H1 (cell line): ENCODE data around the gene EPHB3. TPM values are rescaled to one million over a fixed set of nuclear protein-coding genes. Genes with fewer than 3 reads are reported as not detected.

Experiments
- CTCF ChIA-PET: fragments of 300-600 bp; sonication (Branson Sonifier 250); formaldehyde crosslinking; loops from one replicate; lab custom pipeline; 2021; ENCODE audit not compliant: partially characterized antibody; lab: Charles Lee
- POLR2A ChIA-PET: fragments of 300-600 bp; sonication (Branson Sonifier 250); formaldehyde crosslinking; loops from one replicate; lab custom pipeline; 2021; ENCODE audit warnings: inconsistent platforms; ENCODE audit not compliant: partially characterized antibody; lab: Charles Lee
- DNase-seq, 2 experiments: peaks; one replicate each; pipeline versions ENCODE4 v3.0.0 to v3.0.0-alpha.2; 2010 to 2022; ENCODE audit warnings: low spot score in 2 of 2, low read depth in 1 of 2, mixed read lengths in 1 of 2
- FAIRE-seq: peaks from 2 replicates; lab custom pipeline; 2011; peaks lifted over from hg19 to GRCh38; lab: Jason Lieb, UNC
- H2AFZ ChIP-seq: 2 replicates; pipeline ENCODE4 v1.8.1; 2012; ENCODE audit warnings: low read length, inconsistent platforms
- H2AK5ac ChIP-seq: 2 replicates; pipeline ENCODE4 v1.6.1; 2013; ENCODE audit warnings: low read depth, low read length
- H2BK120ac ChIP-seq: replicated peaks from 2 replicates; pipeline ENCODE3; 2013; ENCODE audit warnings: low read depth, low read length, inconsistent platforms
- H2BK12ac ChIP-seq: 2 replicates; pipeline ENCODE4 v1.6.1; 2013; ENCODE audit warnings: low read depth, low read length
- H2BK15ac ChIP-seq: 2 replicates; pipeline ENCODE4 v1.6.1; 2013; ENCODE audit warnings: low read length
- H2BK20ac ChIP-seq: 2 replicates; pipeline ENCODE4 v1.6.1; 2013; ENCODE audit warnings: low read length
- H2BK5ac ChIP-seq: 2 replicates; pipeline ENCODE4 v1.6.1; 2013; ENCODE audit warnings: low read depth, low read length
- H3K14ac ChIP-seq: 2 replicates; pipeline ENCODE4 v1.6.1; 2013; ENCODE audit warnings: inconsistent platforms; ENCODE audit not compliant: insufficient read length
- H3K18ac ChIP-seq: 2 replicates; pipeline ENCODE4 v1.6.1; 2013; ENCODE audit warnings: low read length; ENCODE audit errors: extremely low read depth
- H3K23ac ChIP-seq: 2 replicates; pipeline ENCODE4 v1.6.1; 2013; ENCODE audit warnings: inconsistent platforms; ENCODE audit not compliant: insufficient read length
- H3K23me2 ChIP-seq: 2 replicates; pipeline ENCODE4 v1.6.1; 2013; ENCODE audit warnings: low read depth, low read length
- H3K27ac ChIP-seq: 2 replicates; pipeline ENCODE4 v1.6.1; 2011; ENCODE audit warnings: low read depth, low read length, inconsistent platforms
- H3K27me3 ChIP-seq, 4 experiments: replicated peaks in 1 of 4; 1 replicate in 1 of 4; 2 replicates in 3 of 4; pipeline versions ENCODE4 v1.6.1 to v1.8.1; 2011 to 2013; ENCODE audit warnings: low read length in 3 of 4, mild to moderate bottlenecking in 3 of 4, inconsistent platforms in 2 of 4, mixed read lengths in 2 of 4, moderate library complexity in 1 of 4; ENCODE audit not compliant: control insufficient read depth in 3 of 4, insufficient read depth in 3 of 4; ENCODE audit errors: extremely low read depth in 1 of 4
- H3K36me3 ChIP-seq, 4 experiments: 2 replicates each; pipeline versions ENCODE4 v1.6.1 to v1.8.1; 2011 to 2013; ENCODE audit warnings: mild to moderate bottlenecking in 4 of 4, low read length in 3 of 4, moderate library complexity in 2 of 4, control low read depth in 1 of 4, inconsistent platforms in 1 of 4; ENCODE audit not compliant: insufficient read depth in 4 of 4, control insufficient read depth in 2 of 4
- H3K4ac ChIP-seq: replicated peaks from 2 replicates; pipeline ENCODE3; 2013; ENCODE audit warnings: low read length, low read depth, mixed read lengths, inconsistent platforms; ENCODE audit not compliant: insufficient read length
- H3K4me1 ChIP-seq, 4 experiments: replicated peaks in 1 of 4; 1 replicate in 1 of 4; 2 replicates in 3 of 4; pipeline versions ENCODE4 v1.6.1 to v1.8.1; 2011 to 2013; ENCODE audit warnings: low read length in 3 of 4, inconsistent platforms in 2 of 4, mixed read lengths in 1 of 4; ENCODE audit not compliant: insufficient read depth in 4 of 4, control insufficient read depth in 3 of 4
- H3K4me2 ChIP-seq, 2 experiments: 2 replicates each; pipeline versions ENCODE4 v1.6.1 to v1.8.1; 2011 to 2013; ENCODE audit warnings: low read depth in 2 of 2, low read length in 2 of 2, control low read depth in 1 of 2, inconsistent platforms in 1 of 2, mild to moderate bottlenecking in 1 of 2; ENCODE audit not compliant: insufficient read depth in 1 of 2
- H3K4me3 ChIP-seq, 4 experiments: fragments of 200-600, 300-600 bp in 1 of 4; sonication (generic), shearing (Covaris generic), sonication (Bioruptor Twin) in 1 of 4; 2 replicates each; pipeline versions ENCODE4 v1.5.1 to v1.8.1; 2011 to 2016; ENCODE audit warnings: low read length in 4 of 4, low read depth in 3 of 4, control low read depth in 2 of 4, inconsistent platforms in 2 of 4, mild to moderate bottlenecking in 2 of 4, mixed read lengths in 1 of 4, moderate library complexity in 1 of 4; ENCODE audit not compliant: insufficient read depth in 2 of 4; ENCODE audit errors: extremely low read depth in 1 of 4
- H3K56ac ChIP-seq: replicated peaks from 2 replicates; pipeline ENCODE3; 2013; ENCODE audit warnings: low read depth, mild to moderate bottlenecking, mixed read lengths, low read length, inconsistent platforms; ENCODE audit not compliant: insufficient read length
- H3K79me1 ChIP-seq: 2 replicates; pipeline ENCODE4 v1.6.1; 2013; ENCODE audit warnings: low read depth, low read length, control low read depth
- H3K79me2 ChIP-seq, 2 experiments: 2 replicates each; pipeline versions ENCODE4 v1.6.1 to v1.8.1; 2012 to 2013; ENCODE audit warnings: low read length in 2 of 2, mild to moderate bottlenecking in 2 of 2, inconsistent platforms in 1 of 2; ENCODE audit not compliant: insufficient read depth in 2 of 2, control insufficient read depth in 1 of 2
- H3K9ac ChIP-seq, 4 experiments: replicated peaks in 1 of 4; 1 replicate in 1 of 4; 2 replicates in 3 of 4; pipeline versions ENCODE4 v1.6.1 to v1.8.1; 2011 to 2013; ENCODE audit warnings: low read depth in 3 of 4, low read length in 3 of 4, control low read depth in 2 of 4, mild to moderate bottlenecking in 2 of 4, moderate library complexity in 2 of 4, inconsistent platforms in 1 of 4; ENCODE audit errors: extremely low read depth in 1 of 4
- H3K9me3 ChIP-seq, 2 experiments: 2 replicates each; pipeline versions ENCODE4 v1.6.1 to v1.8.1; 2012 to 2013; ENCODE audit warnings: mild to moderate bottlenecking in 2 of 2, moderate library complexity in 2 of 2, control low read depth in 1 of 2, inconsistent platforms in 1 of 2, low read depth in 1 of 2, low read length in 1 of 2, mixed read lengths in 1 of 2; ENCODE audit not compliant: insufficient read depth in 2 of 2
- H4K20me1 ChIP-seq, 2 experiments: replicated peaks in 1 of 2; 2 replicates each; pipeline versions ENCODE3 to v1.8.1; 2011 to 2013; ENCODE audit warnings: inconsistent platforms in 2 of 2, low read length in 2 of 2, mild to moderate bottlenecking in 1 of 2; ENCODE audit not compliant: insufficient read depth in 2 of 2, control insufficient read depth in 1 of 2
- H4K5ac ChIP-seq: 2 replicates; pipeline ENCODE4 v1.6.1; 2013; ENCODE audit warnings: low read length, low read depth, mixed read lengths, inconsistent platforms; ENCODE audit not compliant: insufficient read length
- H4K8ac ChIP-seq: 2 replicates; pipeline ENCODE4 v1.8.0; 2013; ENCODE audit warnings: mild to moderate bottlenecking, moderate library complexity, low read length, inconsistent platforms; ENCODE audit not compliant: insufficient read depth; ENCODE audit errors: extremely low read depth
- H4K91ac ChIP-seq: replicated peaks from 2 replicates; pipeline ENCODE3; 2013; ENCODE audit warnings: low read length, mixed read lengths, inconsistent platforms; ENCODE audit not compliant: insufficient read length
- ASH2L ChIP-seq: fragments of 200-600, 300-600 bp; sonication (generic); IDR thresholded peaks from one replicate; pipeline ENCODE4 v1.7.1; 2017; ENCODE audit warnings: low read length
- ATF3 ChIP-seq: IDR thresholded peaks from 2 replicates; pipeline ENCODE4 v1.6.1; 2011; ENCODE audit warnings: low read depth, mild to moderate bottlenecking, low read length; ENCODE audit not compliant: insufficient read depth
- BRCA1 ChIP-seq: IDR thresholded peaks from 2 replicates; pipeline ENCODE4 v1.6.1; 2012; ENCODE audit warnings: low read depth, low read length, improper control_type of control experiment
- EGR1 ChIP-seq: IDR thresholded peaks from 2 replicates; pipeline ENCODE4 v1.6.1; 2011; ENCODE audit warnings: low read depth, low read length, borderline replicate concordance
- EZH2 ChIP-seq: fragments of 200-600 bp; sonication (generic); IDR thresholded peaks from 2 replicates; pipeline ENCODE4 v1.7.1; 2012; ENCODE audit warnings: low read depth, mild to moderate bottlenecking, moderate library complexity, low read length, inconsistent platforms; ENCODE audit not compliant: severe bottlenecking
- KDM1A ChIP-seq: fragments of 200-600, 300-600 bp; sonication (generic); IDR thresholded peaks from 2 replicates; pipeline ENCODE4 v1.7.1; 2016; ENCODE audit warnings: mild to moderate bottlenecking, low read length, borderline replicate concordance
- KDM4A ChIP-seq: IDR thresholded peaks from one replicate; pipeline ENCODE4 v1.7.1; 2012; ENCODE audit warnings: low read depth, mild to moderate bottlenecking, moderate library complexity, low read length, inconsistent platforms; ENCODE audit not compliant: severe bottlenecking
- NRF1 ChIP-seq: IDR thresholded peaks from 2 replicates; pipeline ENCODE4 v1.6.1; 2011; ENCODE audit warnings: mild to moderate bottlenecking, low read depth, low read length, improper control_type of control experiment
- POLR2AphosphoS5 ChIP-seq: IDR thresholded peaks from 2 replicates; pipeline ENCODE4 v1.6.1; 2011; ENCODE audit warnings: low read depth, low read length
- RAD21 ChIP-seq, 2 experiments: IDR thresholded peaks in 1 of 2; conservative IDR thresholded peaks in 1 of 2; 2 replicates each; pipeline ENCODE4 v1.6.1; 2011; ENCODE audit warnings: low read depth in 2 of 2, low read length in 2 of 2, improper control_type of control experiment in 1 of 2, inconsistent platforms in 1 of 2, mild to moderate bottlenecking in 1 of 2, moderate library complexity in 1 of 2
- SAP30 ChIP-seq: fragments of 300-600 bp; sonication (generic); IDR thresholded peaks from 2 replicates; pipeline ENCODE4 v1.7.1; 2012; ENCODE audit warnings: low read length, moderate library complexity, mild to moderate bottlenecking, inconsistent platforms; ENCODE audit not compliant: insufficient read depth, insufficient replicate concordance
- SIX5 ChIP-seq: IDR thresholded peaks from 2 replicates; pipeline ENCODE4 v1.6.1; 2011; ENCODE audit warnings: mild to moderate bottlenecking, low read depth, low read length
- SRF ChIP-seq: IDR thresholded peaks from 2 replicates; pipeline ENCODE4 v1.6.1; 2011; ENCODE audit warnings: mild to moderate bottlenecking, low read depth, low read length, moderate library complexity
- WGBS, 2 experiments: shearing (Covaris generic) in 1 of 2; methylation state at CpG; one replicate each; pipeline versions ENCODE4 v1.1.6 to v1.1.7; 2013 to 2015; ENCODE audit warnings: low lambda C conversion rate in 2 of 2, mixed read lengths in 2 of 2, inconsistent platforms in 1 of 2, low coverage in 1 of 2, missing lambda C conversion rate in 1 of 2; ENCODE audit not compliant: insufficient replicate concordance in 2 of 2, insufficient coverage in 1 of 2, insufficient read length in 1 of 2; ENCODE audit errors: extremely low coverage in 1 of 2, missing lambda C conversion rate in 1 of 2; 5-methylcytosine and 5-hydroxymethylcytosine counted together
- polyA plus RNA-seq, 7 experiments: library from polyadenylated mRNA; depleted of rRNA in 3 of 7; stranded (reverse) in 5 of 7; unstranded in 2 of 7; fragments of >200 nt in 5 of 7; fragments of 200-250 nt in 2 of 7; gene quantifications; 1 replicate in 5 of 7; 2 replicates in 1 of 7; 4 replicates in 1 of 7; pipeline versions ENCODE4 v1.2.1 to v1.2.3, GENCODE V29; 2011 to 2013; ENCODE audit warnings: missing spikeins in 2 of 7, mixed read lengths in 2 of 7
- total RNA-seq: library from RNA; stranded (reverse); fragmentation: NEBNext Ultra II Directional; extraction: Animal tissue kit (Norgen Biotek cat#: 25700); gene quantifications from 2 replicates; pipeline ENCODE4 v1.2.1, GENCODE V29; 2021

EPHB3 gene
- total and polyA plus RNA-seq, 2 of the 8 experiments (the other 6 are each of a cell fraction or from before 2014, with no cell fraction given) = 0.41 to 0.91 TPM

DNA sequence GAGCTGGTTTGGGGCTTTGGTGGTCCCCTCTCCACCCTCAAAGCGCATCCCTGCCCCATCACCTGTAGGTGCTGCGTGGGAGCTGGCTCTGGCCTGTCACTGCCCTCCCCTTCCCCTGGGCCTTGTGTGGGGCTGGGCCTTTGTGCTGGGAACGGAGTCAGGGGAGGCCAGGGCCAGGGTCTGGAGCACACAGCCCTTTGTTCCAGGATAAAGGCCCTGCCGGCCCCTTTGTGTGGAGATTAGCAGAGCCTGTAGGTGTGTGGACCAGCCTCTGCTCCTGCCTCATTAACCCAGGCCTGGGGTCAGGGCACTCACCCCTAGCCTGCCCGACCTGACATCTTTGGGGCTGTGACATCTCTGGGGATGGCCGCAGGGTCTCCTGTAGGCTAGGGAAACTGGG lies 8.9 kb downstream of the EPHB3 start:
- Histone ChIP-seq H2BK20ac (0 out of 2 replicates have a peak overlapping the region, but pooled peaks have one; percentile 48), H2BK12ac (no peak overlapping the region; the same call in 1 of the 2 replicates), H4K8ac (no peak overlapping the region; the same call in 1 of the 2 replicates), H2AK5ac (no peak overlapping the region), H2BK120ac (no peak overlapping the region), H3K27me3 (peaks cover 47 to 82% (median 71%) of the 10 kb centered on the region in 4 experiments), H4K20me1 (peaks cover 5 to 10% of the 10 kb centered on the region in 2 experiments), H3K4ac (no peak overlapping the region), H3K27ac (no peak overlapping the region), H3K36me3 (no peaks in the 10 kb centered on the region), H4K91ac (no peak overlapping the region), H3K18ac (no peak overlapping the region; the same call in 1 of the 2 replicates), H3K4me3 (no peak overlapping the region; a peak in 2 of 8 replicates), H3K56ac (no peak overlapping the region), H2BK15ac (no peak overlapping the region), H4K5ac (no peak overlapping the region), H3K23me2 (peaks cover 16% of the 10 kb centered on the region), H3K14ac (no peak overlapping the region), H3K79me2 (no peaks in the 10 kb centered on the region), H3K4me2 (peak overlapping the region in 1 of 2 experiments; percentile 74; a peak in 1 of 4 replicates), H3K23ac (no peak overlapping the region), H2BK5ac (no peak overlapping the region), H3K9ac (no peak overlapping the region), H3K9me3 (no peaks in the 10 kb centered on the region), H3K4me1 (peaks cover 0 to 47% (median 36%) of the 10 kb centered on the region in 4 experiments; a peak in 6 of 7 replicates), H2AFZ (no peak overlapping the region), H3K79me1 (no peaks in the 10 kb centered on the region)
- CTCF ChIA-PET = interaction anchor here (0.7 to 1.8 kb wide), 10 partner anchors 9 to 208 kb away, joined by 3 to 6 read pairs (median 4); partner anchors contain the start of gene EPHB3
- POLR2A ChIA-PET = interaction anchor here (0.7 to 1.6 kb wide), 4 partner anchors 9 to 88 kb away, joined by 3 to 4 read pairs (median 3); partner anchors contain the start of gene EPHB3
- no peak for TF ChIP-seq SRF
- no peak for TF ChIP-seq NRF1
- TF ChIP-seq ASH2L = no peak
- no peak for TF ChIP-seq KDM1A
- TF ChIP-seq RAD21 (IDR thresholded peaks at IDR 0.05 in 1 of 2, conservative IDR thresholded peaks at IDR 0.05 in 1 of 2; ENCODE audit: low read depth in 2 of 2, low read length in 2 of 2) = no peak
- TF ChIP-seq EGR1 = no peak
- TF ChIP-seq EZH2 = no peak
- no peak for TF ChIP-seq POLR2AphosphoS5
- TF ChIP-seq ATF3 = no peak
- no peak for TF ChIP-seq BRCA1
- TF ChIP-seq KDM4A = no peak
- no peak for TF ChIP-seq SAP30
- TF ChIP-seq SIX5 = no peak
- FAIRE-seq (no peak), DNase-seq (no peak)
- WGBS, 2 experiments = 51% methylated on average over 6 of the region's 6 CpGs; no CpG with 5 or more reads in 1 of the 2 experiments
